Upper lobe of left lung (tissue), 6 donors: Measurements from ENCODE around the gene CDC25C. TPM values are rescaled to one million over a fixed set of nuclear protein-coding genes. Genes with fewer than 3 reads are reported as not detected.

Source experiments
- ATAC-seq, 2 donors: fragments of 200-7000 bp; cut with Tn5 transposase; one replicate each; pipeline ENCODE4 v1.9.1; 2022; ENCODE audit warnings: mild to moderate bottlenecking in 2 of 2, moderate library complexity in 2 of 2; ENCODE audit not compliant: low FRiP score in 2 of 2
- DNase-seq, 2 donors: peaks; one replicate each; pipeline ENCODE4 v3.0.0-alpha.2; 2019 to 2020
- H3K27ac ChIP-seq, 4 donors: fragments of 200-600 bp; sonication (generic); one replicate each; pipeline ENCODE4 v1.5.1; 2016 to 2019
- H3K27me3 ChIP-seq, 4 donors: fragments of 200-600 bp; sonication (generic); one replicate each; pipeline ENCODE4 v1.5.1; 2017 to 2019
- H3K36me3 ChIP-seq, 4 donors: fragments of 200-600 bp; sonication (generic); one replicate each; pipeline ENCODE4 v1.5.1; 2016 to 2019
- H3K4me1 ChIP-seq, 4 donors: fragments of 200-600 bp; sonication (generic); one replicate each; pipeline ENCODE4 v1.5.1; 2018 to 2019
- H3K4me3 ChIP-seq, 4 donors: fragments of 200-600 bp; sonication (generic); one replicate each; pipeline ENCODE4 v1.5.1; 2017 to 2019; ENCODE audit warnings: mild to moderate bottlenecking in 2 of 4, moderate library complexity in 1 of 4
- H3K9me3 ChIP-seq, 4 donors: fragments of 200-600 bp; sonication (generic); one replicate each; pipeline ENCODE4 v1.5.1; 2018 to 2019
- EP300 ChIP-seq, 4 donors: sonication (generic); formaldehyde crosslinking; IDR thresholded peaks; one replicate each; pipeline ENCODE4 v1.5.1; 2017; ENCODE audit warnings: antibody characterized with exemption in 4 of 4, control low read depth in 2 of 4
- POLR2A ChIP-seq, 4 donors: fragments of 450-650 bp; IDR thresholded peaks; one replicate each; pipeline ENCODE4 v1.5.1; 2016 to 2017; ENCODE audit warnings: antibody characterized with exemption in 4 of 4, mild to moderate bottlenecking in 2 of 4
- POLR2AphosphoS5 ChIP-seq, 2 donors: sonication (generic); formaldehyde crosslinking; IDR thresholded peaks; one replicate each; pipeline ENCODE4 v1.5.1; 2017; ENCODE audit warnings: antibody characterized with exemption in 2 of 2
- WGBS, 2 donors: methylation state at CpG; one replicate each; pipeline ENCODE4 v1.1.5; 2017 to 2018; 5-methylcytosine and 5-hydroxymethylcytosine counted together
- total RNA-seq, 6 donors: library from RNA; depleted of rRNA in 4 of 6; stranded (reverse); fragments of >200 nt in 4 of 6; gene quantifications; one replicate each; pipeline versions ENCODE4 v1.1.0 to v1.2.1, GENCODE V29; 2016 to 2021
- TF ChIP-seq, protein P1 (sequence below), 6 experiments: fragments of 450-650 bp in 4 of 6; fragments of 200-600 bp in 2 of 6; sonication (generic) in 2 of 6; IDR thresholded peaks; one replicate each; pipeline ENCODE4 v1.5.1; 2016 to 2019; ENCODE audit warnings: antibody characterized with exemption in 6 of 6
- donor health status: DM: no; HTN: no; CAD: no; lungs with moderate emphysema.
- donor health status: DM: no; HTN: yes; CAD: no; lungs with severe emphysema.

Gene CDC25C
- total RNA-seq, 6 donors from 2014 or later = 0.37 to 0.67 (median 0.54) TPM; not detected in 2

DNA sequence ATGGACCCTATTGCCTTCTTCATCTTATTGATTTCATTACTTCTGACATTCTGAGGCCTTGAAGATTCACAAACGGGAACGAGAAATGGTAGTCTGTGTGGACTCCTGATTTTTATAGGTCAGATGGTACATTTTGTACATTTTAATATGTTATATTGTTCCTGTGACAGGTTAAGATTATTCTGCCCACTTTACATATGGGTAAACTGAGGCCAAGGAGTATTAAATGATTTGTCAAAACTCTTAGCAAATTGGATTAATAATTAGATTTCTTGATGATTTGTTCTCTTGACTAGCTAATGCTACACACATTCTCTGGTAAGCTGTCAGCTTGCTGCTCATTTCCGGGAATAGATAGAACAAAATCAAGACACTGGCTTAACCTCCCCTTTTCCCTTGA is 8.4 kb upstream of the CDC25C start:
- TF ChIP-seq POLR2AphosphoS5 (IDR thresholded peaks at IDR 0.05) (no peak), POLR2A (IDR thresholded peaks at IDR 0.05) (no peak)
- TF ChIP-seq, protein P1, sequence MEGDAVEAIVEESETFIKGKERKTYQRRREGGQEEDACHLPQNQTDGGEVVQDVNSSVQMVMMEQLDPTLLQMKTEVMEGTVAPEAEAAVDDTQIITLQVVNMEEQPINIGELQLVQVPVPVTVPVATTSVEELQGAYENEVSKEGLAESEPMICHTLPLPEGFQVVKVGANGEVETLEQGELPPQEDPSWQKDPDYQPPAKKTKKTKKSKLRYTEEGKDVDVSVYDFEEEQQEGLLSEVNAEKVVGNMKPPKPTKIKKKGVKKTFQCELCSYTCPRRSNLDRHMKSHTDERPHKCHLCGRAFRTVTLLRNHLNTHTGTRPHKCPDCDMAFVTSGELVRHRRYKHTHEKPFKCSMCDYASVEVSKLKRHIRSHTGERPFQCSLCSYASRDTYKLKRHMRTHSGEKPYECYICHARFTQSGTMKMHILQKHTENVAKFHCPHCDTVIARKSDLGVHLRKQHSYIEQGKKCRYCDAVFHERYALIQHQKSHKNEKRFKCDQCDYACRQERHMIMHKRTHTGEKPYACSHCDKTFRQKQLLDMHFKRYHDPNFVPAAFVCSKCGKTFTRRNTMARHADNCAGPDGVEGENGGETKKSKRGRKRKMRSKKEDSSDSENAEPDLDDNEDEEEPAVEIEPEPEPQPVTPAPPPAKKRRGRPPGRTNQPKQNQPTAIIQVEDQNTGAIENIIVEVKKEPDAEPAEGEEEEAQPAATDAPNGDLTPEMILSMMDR (IDR thresholded peaks at IDR 0.05) = no peak
- Histone ChIP-seq H3K27me3 (no peaks in the 10 kb centered on the region), H3K36me3 (peaks cover 4 to 36% (median 27%) of the 10 kb centered on the region in 4 donors), H3K4me3 (peak overlapping the region in 1 of 4 donors; percentile 85), H3K27ac (peak overlapping the region in 3 of 4 donors; percentile 92 to 97 (median 95)), H3K9me3 (no peaks in the 10 kb centered on the region), H3K4me1 (peaks cover 14 to 42% (median 16%) of the 10 kb centered on the region in 4 donors)
- no peak for DNase-seq
- ATAC-seq = no peak
- WGBS, 2 donors = 86 to 93% methylated on average over 3 of the region's 3 CpGs

- Histone ChIP-seq H3K4me1 (peaks cover 14 to 42% (median 16%) of the 10 kb centered on the region in 4 donors), H3K9me3 (no peaks in the 10 kb centered on the region), H3K4me3 (peak overlapping the region in 3 of 4 donors; percentile 54 to 85 (median 80)), H3K36me3 (peaks cover 0 to 30% (median 21%) of the 10 kb centered on the region in 4 donors), H3K27ac (peak overlapping the region; percentile 92 to 97 (median 94)), H3K27me3 (no peaks in the 10 kb centered on the region)
- DNase-seq (no peak), ATAC-seq (no peak)
- WGBS, 2 donors = 30 to 45% methylated on average over 2 of the region's 2 CpGs
- TF ChIP-seq POLR2AphosphoS5 (IDR thresholded peaks at IDR 0.05) (no peak), POLR2A (IDR thresholded peaks at IDR 0.05) (no peak), EP300 (IDR thresholded peaks at IDR 0.05) (no peak)
- TF ChIP-seq, protein P1 (IDR thresholded peaks at IDR 0.05) = no peak
These were observed 7.9 kb upstream of the CDC25C start for GRCh38 chr5:138339464-138339863.

DNA sequence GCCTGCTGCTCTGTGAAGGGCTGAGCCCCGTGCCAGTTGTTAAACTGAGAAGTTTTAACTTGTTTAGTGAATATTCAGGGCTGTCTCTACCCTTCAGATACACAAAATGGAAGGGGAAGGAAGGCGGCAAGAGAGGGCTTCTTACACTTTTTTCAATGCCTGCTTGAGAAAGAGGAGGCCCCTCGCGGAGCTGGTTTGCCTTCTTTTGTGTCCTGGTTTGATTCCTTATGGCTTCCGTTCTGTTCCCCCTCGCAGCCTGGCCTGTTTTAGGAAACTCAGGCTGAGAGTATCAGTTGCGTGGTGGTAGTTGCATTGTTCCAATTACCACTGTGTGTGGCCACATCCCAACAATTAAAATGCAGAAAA is 7.5 kb upstream of the CDC25C start:
- no peak for ATAC-seq

DNA sequence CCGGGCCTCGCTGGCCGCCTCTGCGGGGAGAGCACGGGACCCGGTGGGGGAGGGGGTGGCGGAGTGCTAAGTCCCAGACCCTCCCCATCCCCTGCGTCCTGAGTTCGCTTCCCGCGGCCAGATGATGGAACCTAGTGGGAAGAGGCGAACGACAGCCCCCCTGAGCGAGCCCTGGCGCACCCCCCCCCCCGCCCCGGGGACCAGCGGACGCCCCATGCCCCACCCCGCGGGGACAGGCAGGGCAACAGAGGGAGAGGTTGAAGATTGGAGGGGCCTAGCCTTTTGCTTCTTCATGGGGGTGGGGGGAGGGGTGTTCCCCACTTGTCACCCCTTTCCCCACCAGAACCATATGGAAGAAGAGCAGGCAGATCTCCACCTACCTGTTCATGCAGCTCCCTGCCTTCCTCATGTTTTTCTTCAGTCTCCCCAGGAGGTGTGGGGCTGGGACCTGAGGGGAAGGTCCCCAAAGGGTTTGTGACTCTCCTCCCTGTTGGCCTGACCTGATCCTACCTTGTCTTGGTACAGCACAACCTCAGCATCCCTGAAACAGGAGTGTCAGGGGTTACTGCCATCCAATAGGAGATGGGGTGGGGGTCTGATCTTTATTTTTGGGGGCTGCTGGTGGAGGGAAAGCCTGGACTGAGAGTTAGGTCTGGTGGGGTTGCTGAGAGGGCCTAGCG is 6.9 kb upstream of the CDC25C start:
- 1 to 23% methylated on average over 1 to 19 of the region's 22 CpGs for WGBS, 2 donors
- ATAC-seq (no peak), DNase-seq (no peak)
- H3K36me3 ChIP-seq = peaks cover 0 to 21% (median 16%) of the 10 kb centered on the region in 4 donors
- H3K27ac ChIP-seq = peak overlapping the region; percentile 92 to 97 (median 94)
- peaks cover 14 to 42% (median 16%) of the 10 kb centered on the region in 4 donors for H3K4me1 ChIP-seq
- no peak for TF ChIP-seq POLR2A (IDR thresholded peaks at IDR 0.05)
- TF ChIP-seq, protein P1 (IDR thresholded peaks at IDR 0.05) = no peak
- no peak for TF ChIP-seq POLR2AphosphoS5 (IDR thresholded peaks at IDR 0.05)
- H3K4me3 ChIP-seq = peak overlapping the region; percentile 54 to 87 (median 82)
- no peaks in the 10 kb centered on the region for H3K27me3 ChIP-seq
- H3K9me3 ChIP-seq = no peaks in the 10 kb centered on the region

More for the DNA sequence above, 7.5 kb upstream of the CDC25C start:
- peak overlapping the region; percentile 54 to 87 (median 82) for H3K4me3 ChIP-seq
- H3K36me3 ChIP-seq = peaks cover 0 to 26% (median 18%) of the 10 kb centered on the region in 4 donors
- peaks cover 14 to 42% (median 16%) of the 10 kb centered on the region in 4 donors for H3K4me1 ChIP-seq
- no peak for TF ChIP-seq POLR2A (IDR thresholded peaks at IDR 0.05)
- TF ChIP-seq EP300 (IDR thresholded peaks at IDR 0.05) = no peak
- no peak for TF ChIP-seq POLR2AphosphoS5 (IDR thresholded peaks at IDR 0.05)
- TF ChIP-seq, protein P1 (IDR thresholded peaks at IDR 0.05) = no peak
- DNase-seq = peak in 1 of 2 donors; percentile 31
- 6 to 12% methylated on average over 7 of the region's 7 CpGs for WGBS, 2 donors
- H3K27me3 ChIP-seq = no peaks in the 10 kb centered on the region
- peak overlapping the region; percentile 92 to 97 (median 94) for H3K27ac ChIP-seq
- no peaks in the 10 kb centered on the region for H3K9me3 ChIP-seq
